GM23338 (cell line): ENCODE data around the gene DDX5. TPM values are rescaled to one million over a fixed set of nuclear protein-coding genes. Genes with fewer than 3 reads are reported as not detected.
A peak's percentile ranks its signal among the peaks of the same experiment; 100 is the strongest.

ENCODE experiments used
- ATAC-seq: fragments of 200-7000 bp; cut with Tn5 transposase; 3 replicates; pipeline ENCODE4 v1.9.1; 2020
- DNase-seq: peaks from one replicate; pipeline ENCODE4 v3.0.0-alpha.2; 2015; ENCODE audit warnings: low spot score
- H2AFZ ChIP-seq: fragments of 200-600 bp; sonication (generic); 2 replicates; pipeline ENCODE4 v1.8.0; 2016; ENCODE audit warnings: antibody characterized with exemption, mild to moderate bottlenecking, moderate library complexity
- H3F3A ChIP-seq: fragments of 200-600 bp; sonication (generic); replicated peaks from 2 replicates; pipeline ENCODE4 v1.8.0; 2017; ENCODE audit warnings: antibody characterized with exemption, mixed run types, low read depth
- H3K27ac ChIP-seq: fragments of 200-600 bp; sonication (generic); 2 replicates; pipeline ENCODE4 v1.6.1; 2016; ENCODE audit warnings: low read depth
- H3K27me3 ChIP-seq: fragments of 200-600 bp; sonication (generic); 2 replicates; pipeline ENCODE4 v1.8.0; 2016; ENCODE audit warnings: mild to moderate bottlenecking, mixed run types, moderate library complexity; ENCODE audit not compliant: insufficient read depth
- H3K36me3 ChIP-seq: fragments of 200-600 bp; sonication (generic); 2 replicates; pipeline ENCODE4 v1.8.0; 2016; ENCODE audit warnings: mild to moderate bottlenecking; ENCODE audit not compliant: insufficient read depth
- H3K4me1 ChIP-seq: fragments of 200-600 bp; sonication (generic); 2 replicates; pipeline ENCODE4 v1.8.0; 2016; ENCODE audit warnings: mild to moderate bottlenecking, moderate library complexity; ENCODE audit not compliant: insufficient read depth
- H3K4me2 ChIP-seq: fragments of 200-600 bp; sonication (generic); 2 replicates; pipeline ENCODE4 v1.7.1; 2017; ENCODE audit warnings: mixed run types
- H3K4me3 ChIP-seq: fragments of 200-600 bp; sonication (generic); 2 replicates; pipeline ENCODE4 v1.6.1; 2016; ENCODE audit warnings: mixed run types
- H3K79me2 ChIP-seq: fragments of 200-600 bp; sonication (generic); replicated peaks from 2 replicates; pipeline ENCODE4 v1.8.0; 2017; ENCODE audit warnings: mild to moderate bottlenecking; ENCODE audit not compliant: insufficient read depth
- H3K9me2 ChIP-seq: fragments of 200-600 bp; sonication (generic); 2 replicates; pipeline ENCODE4 v1.8.0; 2017; ENCODE audit not compliant: insufficient read depth
- H4K20me1 ChIP-seq: fragments of 200-600 bp; sonication (generic); replicated peaks from 2 replicates; pipeline ENCODE4 v1.8.0; 2017; ENCODE audit warnings: mild to moderate bottlenecking; ENCODE audit not compliant: insufficient read depth
- H3K27ac Mint-ChIP-seq: 2 replicates; pipeline ENCODE4 v1.8.0; 2020; ENCODE audit warnings: inconsistent platforms, mild to moderate bottlenecking, moderate library complexity, mixed read lengths
- H3K27me3 Mint-ChIP-seq: 3 replicates; pipeline ENCODE4 v1.8.0; 2022; ENCODE audit warnings: low read depth, mild to moderate bottlenecking, moderate library complexity, mixed read lengths, inconsistent platforms; ENCODE audit not compliant: insufficient read depth, poor library complexity
- H3K36me3 Mint-ChIP-seq: 3 replicates; pipeline ENCODE4 v1.8.0; 2021; ENCODE audit warnings: low read depth, mild to moderate bottlenecking, inconsistent platforms, moderate library complexity, mixed read lengths
- H3K4me1 Mint-ChIP-seq: 3 replicates; pipeline ENCODE4 v1.8.0; 2020; ENCODE audit warnings: mild to moderate bottlenecking, inconsistent platforms, mixed read lengths
- H3K4me3 Mint-ChIP-seq: 3 replicates; pipeline ENCODE4 v1.8.0; 2021; ENCODE audit warnings: moderate library complexity, mild to moderate bottlenecking, inconsistent platforms, mixed read lengths
- H3K9me3 Mint-ChIP-seq: 3 replicates; pipeline ENCODE4 v1.8.0; 2020; ENCODE audit warnings: moderate library complexity, mild to moderate bottlenecking, inconsistent platforms, mixed read lengths
- CREB1 ChIP-seq: fragments of 250-450 bp; sonication (Bioruptor Pico); IDR thresholded peaks from 2 replicates; pipeline ENCODE4 v1.5.0; 2020; ENCODE audit warnings: low read depth, mild to moderate bottlenecking, moderate library complexity
- EZH2 ChIP-seq: fragments of 200-600 bp; sonication (generic); IDR thresholded peaks from one replicate; pipeline ENCODE4 v1.8.0; 2017; ENCODE audit warnings: antibody characterized with exemption, mild to moderate bottlenecking, low read depth; ENCODE audit not compliant: unreplicated experiment
- EZH2phosphoT487 ChIP-seq: fragments of 200-600 bp; sonication (generic); IDR thresholded peaks from one replicate; pipeline ENCODE4 v1.8.1; 2018; ENCODE audit warnings: antibody characterized with exemption; ENCODE audit not compliant: unreplicated experiment
- JUNB ChIP-seq: IDR thresholded peaks from one replicate; pipeline ENCODE4 v1.6.1; 2016; ENCODE audit warnings: antibody characterized with exemption; ENCODE audit not compliant: unreplicated experiment
- NANOG ChIP-seq: IDR thresholded peaks from 2 replicates; pipeline ENCODE4 v1.6.1; 2016; ENCODE audit warnings: antibody characterized with exemption, borderline replicate concordance
- POLR2AphosphoS5 ChIP-seq: IDR thresholded peaks from 2 replicates; pipeline ENCODE4 v1.6.1; 2016; ENCODE audit warnings: antibody characterized with exemption, low read depth
- STAT1 ChIP-seq: IDR thresholded peaks from one replicate; pipeline ENCODE4 v1.6.1; 2016; ENCODE audit warnings: antibody characterized with exemption; ENCODE audit not compliant: unreplicated experiment
- ZNF114 ChIP-seq: fragments of 250-450 bp; sonication (Bioruptor Pico); IDR thresholded peaks from 2 replicates; pipeline ENCODE4 v1.5.0; 2020; ENCODE audit warnings: mild to moderate bottlenecking, moderate library complexity
- ZNF331 ChIP-seq: fragments of 250-450 bp; sonication (Bioruptor Pico); IDR thresholded peaks from 2 replicates; pipeline ENCODE4 v1.5.0; 2020; ENCODE audit warnings: low read depth, mild to moderate bottlenecking, moderate library complexity
- polyA plus RNA-seq: library from polyadenylated mRNA; unstranded; fragments of >200 nt; fragmentation: Nextera tagmentation; extraction: Ambion mirVana; gene quantifications from 2 replicates; pipeline ENCODE4 v1.2.1, GENCODE V29; 2016
- total RNA-seq: library from RNA; depleted of rRNA; stranded (reverse); fragments of >200 nt; shearing (Covaris generic); gene quantifications from 2 replicates; pipeline ENCODE4 v1.2.3, GENCODE V29; 2014
- TF ChIP-seq, protein P1 (sequence below): IDR thresholded peaks from 2 replicates; pipeline ENCODE4 v1.6.1; 2016; ENCODE audit warnings: antibody characterized with exemption
- TF ChIP-seq, protein P2 (sequence below): fragments of 250-450 bp; sonication (Bioruptor Pico); IDR thresholded peaks from 2 replicates; pipeline ENCODE4 v1.5.0; 2020; ENCODE audit warnings: mild to moderate bottlenecking, moderate library complexity
- TF ChIP-seq, protein P3 (sequence below), 2 experiments: fragments of 200-600 bp in 1 of 2; sonication (generic) in 1 of 2; conservative IDR thresholded peaks; 2 replicates each; pipeline versions ENCODE4 v1.5.1 to v1.6.1; 2016 to 2017; ENCODE audit warnings: antibody characterized with exemption in 2 of 2, low read depth in 2 of 2, mild to moderate bottlenecking in 2 of 2, moderate library complexity in 1 of 2

Gene DDX5
- total and polyA plus RNA-seq, 2 experiments from 2014 or later: 400 to 447 TPM

DNA sequence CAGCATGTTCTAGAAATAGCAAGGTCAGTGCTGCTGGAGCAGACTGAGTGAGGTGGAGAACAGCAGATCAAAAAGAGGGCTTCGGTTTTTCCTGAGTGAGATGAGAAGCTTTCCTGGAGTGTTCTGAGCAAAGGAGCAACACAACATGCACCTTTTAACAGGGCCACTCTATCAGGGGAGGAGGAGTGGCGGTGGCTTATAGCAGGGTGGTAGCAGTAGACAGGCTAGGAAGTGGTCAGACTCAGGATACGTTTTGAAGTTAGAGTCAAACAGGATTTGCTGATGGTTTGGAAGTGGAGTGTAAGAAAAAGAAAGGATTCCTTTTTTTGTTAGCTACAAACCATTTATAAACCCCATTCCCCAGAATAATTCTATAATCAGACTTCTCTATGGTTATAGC, 21.7 kb downstream of the DDX5 start:
- no peak overlapping the region for H3K27ac ChIP-seq
- ATAC-seq (no peak), DNase-seq (no peak)
- H3K4me2 ChIP-seq: no peak overlapping the region
- no peaks in the 10 kb centered on the region for H3K9me3 Mint-ChIP-seq
- H3K27me3 ChIP-seq: no peaks in the 10 kb centered on the region
- H3K27ac Mint-ChIP-seq: peak overlapping the region; percentile 38; the same call in 1 of the 2 replicates
- no peak overlapping the region for H3K4me3 ChIP-seq
- no peaks in the 10 kb centered on the region for H3K4me1 Mint-ChIP-seq
- no peak overlapping the region for H3K4me3 Mint-ChIP-seq
- H2AFZ ChIP-seq: no peak overlapping the region
- H3K27me3 Mint-ChIP-seq: peaks cover 5% of the 10 kb centered on the region
- peaks cover 86% of the 10 kb centered on the region for H3K36me3 Mint-ChIP-seq
- TF ChIP-seq JUNB (no peak), EZH2 (no peak), POLR2AphosphoS5 (no peak)
- H3K79me2 ChIP-seq: no peaks in the 10 kb centered on the region
- no peaks in the 10 kb centered on the region for H3F3A ChIP-seq
- H4K20me1 ChIP-seq: peaks cover 11% of the 10 kb centered on the region
- H3K36me3 ChIP-seq: peaks cover 54% of the 10 kb centered on the region
- H3K9me2 ChIP-seq: no peaks in the 10 kb centered on the region
- H3K4me1 ChIP-seq: no peaks in the 10 kb centered on the region

DNA sequence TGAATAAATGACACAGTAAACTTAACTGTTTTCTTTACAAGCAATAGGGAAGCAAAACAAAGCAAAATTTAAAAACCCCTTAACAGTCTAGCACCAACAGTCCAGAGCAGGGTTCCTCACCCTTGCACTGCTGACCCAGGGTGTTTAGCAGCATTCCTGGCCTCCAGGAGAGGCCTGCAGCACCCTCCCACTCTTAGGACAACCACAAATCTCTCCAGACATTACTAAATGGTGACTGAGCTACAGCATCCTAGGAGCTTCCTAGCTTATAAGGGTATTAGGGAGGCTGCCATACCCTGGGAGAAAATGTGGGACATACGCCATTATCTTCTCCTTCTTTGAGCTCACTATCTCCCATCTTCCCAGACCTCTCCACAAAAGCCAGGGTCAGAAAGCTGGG, 25.1 kb downstream of the DDX5 start:
- no peaks in the 10 kb centered on the region for H3K9me3 Mint-ChIP-seq
- Histone ChIP-seq H3K79me2 (no peaks in the 10 kb centered on the region), H3K4me2 (no peak overlapping the region), H3K4me1 (no peaks in the 10 kb centered on the region), H3F3A (no peaks in the 10 kb centered on the region), H3K27me3 (no peaks in the 10 kb centered on the region), H3K9me2 (no peaks in the 10 kb centered on the region), H3K4me3 (no peak overlapping the region), H2AFZ (no peak overlapping the region), H4K20me1 (peaks cover 17% of the 10 kb centered on the region), H3K27ac (no peak overlapping the region), H3K36me3 (peaks cover 49% of the 10 kb centered on the region)
- peaks cover 81% of the 10 kb centered on the region for H3K36me3 Mint-ChIP-seq
- H3K4me3 Mint-ChIP-seq: no peak overlapping the region
- ATAC-seq (no peak), DNase-seq (no peak)
- H3K4me1 Mint-ChIP-seq: no peaks in the 10 kb centered on the region
- H3K27me3 Mint-ChIP-seq: no peaks in the 10 kb centered on the region
- H3K27ac Mint-ChIP-seq: no peak overlapping the region
- TF ChIP-seq JUNB (no peak), STAT1 (no peak), POLR2AphosphoS5 (no peak), ZNF114 (CRISPR knock-in tag) (no peak), NANOG (no peak), EZH2 (no peak), EZH2phosphoT487 (no peak), CREB1 (CRISPR knock-in tag) (no peak), ZNF331 (CRISPR knock-in tag) (no peak)
- TF ChIP-seq, protein P1, sequence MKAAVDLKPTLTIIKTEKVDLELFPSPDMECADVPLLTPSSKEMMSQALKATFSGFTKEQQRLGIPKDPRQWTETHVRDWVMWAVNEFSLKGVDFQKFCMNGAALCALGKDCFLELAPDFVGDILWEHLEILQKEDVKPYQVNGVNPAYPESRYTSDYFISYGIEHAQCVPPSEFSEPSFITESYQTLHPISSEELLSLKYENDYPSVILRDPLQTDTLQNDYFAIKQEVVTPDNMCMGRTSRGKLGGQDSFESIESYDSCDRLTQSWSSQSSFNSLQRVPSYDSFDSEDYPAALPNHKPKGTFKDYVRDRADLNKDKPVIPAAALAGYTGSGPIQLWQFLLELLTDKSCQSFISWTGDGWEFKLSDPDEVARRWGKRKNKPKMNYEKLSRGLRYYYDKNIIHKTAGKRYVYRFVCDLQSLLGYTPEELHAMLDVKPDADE: no peak
- TF ChIP-seq, protein P2, sequence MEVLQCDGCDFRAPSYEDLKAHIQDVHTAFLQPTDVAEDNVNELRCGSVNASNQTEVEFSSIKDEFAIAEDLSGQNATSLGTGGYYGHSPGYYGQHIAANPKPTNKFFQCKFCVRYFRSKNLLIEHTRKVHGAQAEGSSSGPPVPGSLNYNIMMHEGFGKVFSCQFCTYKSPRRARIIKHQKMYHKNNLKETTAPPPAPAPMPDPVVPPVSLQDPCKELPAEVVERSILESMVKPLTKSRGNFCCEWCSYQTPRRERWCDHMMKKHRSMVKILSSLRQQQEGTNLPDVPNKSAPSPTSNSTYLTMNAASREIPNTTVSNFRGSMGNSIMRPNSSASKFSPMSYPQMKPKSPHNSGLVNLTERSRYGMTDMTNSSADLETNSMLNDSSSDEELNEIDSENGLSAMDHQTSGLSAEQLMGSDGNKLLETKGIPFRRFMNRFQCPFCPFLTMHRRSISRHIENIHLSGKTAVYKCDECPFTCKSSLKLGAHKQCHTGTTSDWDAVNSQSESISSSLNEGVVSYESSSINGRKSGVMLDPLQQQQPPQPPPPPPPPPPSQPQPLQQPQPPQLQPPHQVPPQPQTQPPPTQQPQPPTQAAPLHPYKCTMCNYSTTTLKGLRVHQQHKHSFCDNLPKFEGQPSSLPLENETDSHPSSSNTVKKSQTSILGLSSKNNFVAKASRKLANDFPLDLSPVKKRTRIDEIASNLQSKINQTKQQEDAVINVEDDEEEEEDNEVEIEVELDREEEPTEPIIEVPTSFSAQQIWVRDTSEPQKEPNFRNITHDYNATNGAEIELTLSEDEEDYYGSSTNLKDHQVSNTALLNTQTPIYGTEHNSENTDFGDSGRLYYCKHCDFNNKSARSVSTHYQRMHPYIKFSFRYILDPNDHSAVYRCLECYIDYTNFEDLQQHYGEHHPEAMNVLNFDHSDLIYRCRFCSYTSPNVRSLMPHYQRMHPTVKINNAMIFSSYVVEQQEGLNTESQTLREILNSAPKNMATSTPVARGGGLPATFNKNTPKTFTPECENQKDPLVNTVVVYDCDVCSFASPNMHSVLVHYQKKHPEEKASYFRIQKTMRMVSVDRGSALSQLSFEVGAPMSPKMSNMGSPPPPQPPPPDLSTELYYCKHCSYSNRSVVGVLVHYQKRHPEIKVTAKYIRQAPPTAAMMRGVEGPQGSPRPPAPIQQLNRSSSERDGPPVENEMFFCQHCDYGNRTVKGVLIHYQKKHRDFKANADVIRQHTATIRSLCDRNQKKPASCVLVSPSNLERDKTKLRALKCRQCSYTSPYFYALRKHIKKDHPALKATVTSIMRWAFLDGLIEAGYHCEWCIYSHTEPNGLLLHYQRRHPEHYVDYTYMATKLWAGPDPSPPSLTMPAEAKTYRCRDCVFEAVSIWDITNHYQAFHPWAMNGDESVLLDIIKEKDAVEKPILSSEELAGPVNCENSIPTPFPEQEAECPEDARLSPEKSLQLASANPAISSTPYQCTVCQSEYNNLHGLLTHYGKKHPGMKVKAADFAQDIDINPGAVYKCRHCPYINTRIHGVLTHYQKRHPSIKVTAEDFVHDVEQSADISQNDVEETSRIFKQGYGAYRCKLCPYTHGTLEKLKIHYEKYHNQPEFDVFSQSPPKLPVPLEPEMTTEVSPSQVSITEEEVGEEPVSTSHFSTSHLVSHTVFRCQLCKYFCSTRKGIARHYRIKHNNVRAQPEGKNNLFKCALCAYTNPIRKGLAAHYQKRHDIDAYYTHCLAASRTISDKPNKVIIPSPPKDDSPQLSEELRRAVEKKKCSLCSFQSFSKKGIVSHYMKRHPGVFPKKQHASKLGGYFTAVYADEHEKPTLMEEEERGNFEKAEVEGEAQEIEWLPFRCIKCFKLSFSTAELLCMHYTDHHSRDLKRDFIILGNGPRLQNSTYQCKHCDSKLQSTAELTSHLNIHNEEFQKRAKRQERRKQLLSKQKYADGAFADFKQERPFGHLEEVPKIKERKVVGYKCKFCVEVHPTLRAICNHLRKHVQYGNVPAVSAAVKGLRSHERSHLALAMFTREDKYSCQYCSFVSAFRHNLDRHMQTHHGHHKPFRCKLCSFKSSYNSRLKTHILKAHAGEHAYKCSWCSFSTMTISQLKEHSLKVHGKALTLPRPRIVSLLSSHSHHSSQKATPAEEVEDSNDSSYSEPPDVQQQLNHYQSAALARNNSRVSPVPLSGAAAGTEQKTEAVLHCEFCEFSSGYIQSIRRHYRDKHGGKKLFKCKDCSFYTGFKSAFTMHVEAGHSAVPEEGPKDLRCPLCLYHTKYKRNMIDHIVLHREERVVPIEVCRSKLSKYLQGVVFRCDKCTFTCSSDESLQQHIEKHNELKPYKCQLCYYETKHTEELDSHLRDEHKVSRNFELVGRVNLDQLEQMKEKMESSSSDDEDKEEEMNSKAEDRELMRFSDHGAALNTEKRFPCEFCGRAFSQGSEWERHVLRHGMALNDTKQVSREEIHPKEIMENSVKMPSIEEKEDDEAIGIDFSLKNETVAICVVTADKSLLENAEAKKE (CRISPR knock-in tag): no peak
- TF ChIP-seq, protein P3, sequence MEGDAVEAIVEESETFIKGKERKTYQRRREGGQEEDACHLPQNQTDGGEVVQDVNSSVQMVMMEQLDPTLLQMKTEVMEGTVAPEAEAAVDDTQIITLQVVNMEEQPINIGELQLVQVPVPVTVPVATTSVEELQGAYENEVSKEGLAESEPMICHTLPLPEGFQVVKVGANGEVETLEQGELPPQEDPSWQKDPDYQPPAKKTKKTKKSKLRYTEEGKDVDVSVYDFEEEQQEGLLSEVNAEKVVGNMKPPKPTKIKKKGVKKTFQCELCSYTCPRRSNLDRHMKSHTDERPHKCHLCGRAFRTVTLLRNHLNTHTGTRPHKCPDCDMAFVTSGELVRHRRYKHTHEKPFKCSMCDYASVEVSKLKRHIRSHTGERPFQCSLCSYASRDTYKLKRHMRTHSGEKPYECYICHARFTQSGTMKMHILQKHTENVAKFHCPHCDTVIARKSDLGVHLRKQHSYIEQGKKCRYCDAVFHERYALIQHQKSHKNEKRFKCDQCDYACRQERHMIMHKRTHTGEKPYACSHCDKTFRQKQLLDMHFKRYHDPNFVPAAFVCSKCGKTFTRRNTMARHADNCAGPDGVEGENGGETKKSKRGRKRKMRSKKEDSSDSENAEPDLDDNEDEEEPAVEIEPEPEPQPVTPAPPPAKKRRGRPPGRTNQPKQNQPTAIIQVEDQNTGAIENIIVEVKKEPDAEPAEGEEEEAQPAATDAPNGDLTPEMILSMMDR (conservative IDR thresholded peaks at IDR 0.05; ENCODE audit: low read depth in 2 of 2): no peak
